HG03354 (cell line): Measurements from ENCODE around the gene ADGRD1.
"Not testable (repeated sequence)": the region's sequence is repeated elsewhere in the genome, so short reads cannot be mapped to it uniquely, and the experiment has no call there.

Experiments used
- ATAC-seq: cut with Tn5 transposase; IDR thresholded peaks from one replicate; pipeline ENCODE4 v1.9.1; 2021; ENCODE audit warnings: mild to moderate bottlenecking; ENCODE audit not compliant: unreplicated experiment, poor library complexity, severe bottlenecking

Gene ADGRD1

GRCh38 chr12:131065279-131065678 is 111.6 kb downstream of the ADGRD1 start:
- no peak for ATAC-seq

- no peak for ATAC-seq
Observed at GRCh38 chr12:131065801-131066200, 112.1 kb downstream of the ADGRD1 start.

- ATAC-seq, result no peak
Observed at GRCh38 chr12:131066207-131066885, 112.6 kb downstream of the ADGRD1 start.

- ATAC-seq, result no peak
Observed at GRCh38 chr12:131066886-131067490, 113.3 kb downstream of the ADGRD1 start.

GRCh38 chr12:131067981-131068851 is 114.5 kb downstream of the ADGRD1 start:
- ATAC-seq, result no peak

- not testable (repeated sequence) for ATAC-seq
Observed at GRCh38 chr12:131068926-131069720, 115.4 kb downstream of the ADGRD1 start.

- not testable (repeated sequence) for ATAC-seq
Observed at GRCh38 chr12:131070136-131070535, 116.4 kb downstream of the ADGRD1 start.

- ATAC-seq, result not testable (repeated sequence)
Observed at GRCh38 chr12:131070668-131071067, 117.0 kb downstream of the ADGRD1 start.

GRCh38 chr12:131071234-131071820 is 117.6 kb downstream of the ADGRD1 start:
- ATAC-seq, result not testable (repeated sequence)

GRCh38 chr12:131071950-131072349 is 118.2 kb downstream of the ADGRD1 start:
- not testable (repeated sequence) for ATAC-seq

- ATAC-seq, result no peak
Observed at GRCh38 chr12:131072451-131073230, 118.9 kb downstream of the ADGRD1 start.

GRCh38 chr12:131074221-131075083 is 120.7 kb downstream of the ADGRD1 start:
- ATAC-seq, result no peak

- ATAC-seq, result no peak
Observed at GRCh38 chr12:131075194-131075593, 121.5 kb downstream of the ADGRD1 start.

- ATAC-seq, result no peak
Observed at GRCh38 chr12:131075611-131076010, 121.9 kb downstream of the ADGRD1 start.

GRCh38 chr12:131076296-131076695 is 122.6 kb downstream of the ADGRD1 start:
- ATAC-seq, result no peak

GRCh38 chr12:131076791-131077747 is 123.4 kb downstream of the ADGRD1 start:
- ATAC-seq, result no peak

GRCh38 chr12:131077931-131078391 is 124.3 kb downstream of the ADGRD1 start:
- no peak for ATAC-seq
